ENCODE results near the gene DNAI7.

Gene DNAI7

DNA sequence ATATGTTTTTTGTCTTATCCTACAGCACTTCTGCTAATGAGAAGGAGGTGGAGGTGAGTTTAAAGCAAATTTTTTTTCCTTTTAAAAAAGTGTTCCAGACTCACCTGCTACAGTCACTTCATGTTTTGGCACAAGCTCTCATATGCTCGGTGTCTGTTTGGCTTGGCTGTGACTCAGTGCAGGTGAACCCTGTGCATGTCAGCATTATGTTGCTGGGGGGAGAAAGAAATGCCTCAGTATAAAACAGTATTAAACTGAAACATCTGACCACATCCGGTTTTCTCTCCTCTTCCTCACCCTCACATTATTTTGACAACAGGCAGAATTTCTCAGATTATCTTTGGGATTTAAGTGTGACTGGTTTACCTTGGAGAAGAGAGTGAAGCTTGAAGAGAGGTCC, 105.2 kb downstream of the DNAI7 start:
- no peak overlapping the region for H3K4me3 ChIP-seq (ENCODE audit: low read length)
- TF ChIP-seq CTCF (IDR thresholded peaks at IDR 0.05; ENCODE audit: insufficient read depth, low read depth, low read length, missing control alignments), result no peak
- peak; percentile 74 for DNase-seq (ENCODE audit: low read depth)

- no peak for TF ChIP-seq CTCF (IDR thresholded peaks at IDR 0.05; ENCODE audit: insufficient read depth, low read depth, low read length, missing control alignments)
- no peak for DNase-seq (ENCODE audit: low read depth)
- no peak overlapping the region for H3K4me3 ChIP-seq (ENCODE audit: low read length)
Observed at GRCh38 chr12:25087596-25087995, 107.4 kb downstream of the DNAI7 start.

DNA sequence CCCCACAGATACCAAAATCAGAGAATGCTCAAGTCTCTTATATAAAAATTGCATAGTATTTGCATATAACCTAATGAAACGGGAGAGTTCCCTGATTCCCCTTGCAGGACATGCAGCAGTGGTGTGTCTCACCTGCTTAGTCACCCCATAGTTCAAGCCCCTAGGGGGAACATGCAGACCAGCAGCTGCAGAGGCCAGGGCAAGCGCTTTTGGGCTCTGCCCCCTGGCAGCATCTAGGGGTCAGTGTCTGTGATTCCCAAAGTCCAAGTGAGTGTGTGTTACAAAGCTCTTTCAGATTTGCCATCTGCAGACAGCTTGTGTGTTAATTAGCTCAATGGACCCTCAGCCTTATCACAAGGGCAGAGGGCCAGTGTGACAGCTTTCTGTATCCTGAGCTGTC, 110.1 kb downstream of the DNAI7 start:
- H3K4me3 ChIP-seq (ENCODE audit: low read length), result no peak overlapping the region
- no peak for TF ChIP-seq CTCF (IDR thresholded peaks at IDR 0.05; ENCODE audit: insufficient read depth, low read depth, low read length, missing control alignments)
- DNase-seq (ENCODE audit: low read depth), result no peak

DNA sequence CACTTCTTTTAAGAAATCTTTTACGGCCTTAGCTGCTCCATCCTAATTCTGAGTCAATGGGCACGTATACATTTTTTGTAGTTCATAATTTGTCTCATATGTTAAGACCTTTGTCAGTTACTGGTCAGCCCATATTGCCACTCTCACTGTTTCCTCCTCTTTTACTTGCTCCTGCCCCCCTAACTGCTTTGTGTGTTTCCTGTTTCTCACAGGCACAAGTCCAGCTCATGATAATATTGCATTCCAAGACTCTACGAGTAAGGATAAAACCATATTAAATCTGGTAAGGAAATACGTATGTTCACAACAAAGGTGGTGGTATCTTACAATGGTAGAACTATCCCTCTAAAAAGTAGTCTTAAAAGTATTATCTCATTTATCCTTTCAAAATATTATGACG, 111.7 kb downstream of the DNAI7 start:
- TF ChIP-seq CTCF (IDR thresholded peaks at IDR 0.05; ENCODE audit: insufficient read depth, low read depth, low read length, missing control alignments), result no peak

DNA sequence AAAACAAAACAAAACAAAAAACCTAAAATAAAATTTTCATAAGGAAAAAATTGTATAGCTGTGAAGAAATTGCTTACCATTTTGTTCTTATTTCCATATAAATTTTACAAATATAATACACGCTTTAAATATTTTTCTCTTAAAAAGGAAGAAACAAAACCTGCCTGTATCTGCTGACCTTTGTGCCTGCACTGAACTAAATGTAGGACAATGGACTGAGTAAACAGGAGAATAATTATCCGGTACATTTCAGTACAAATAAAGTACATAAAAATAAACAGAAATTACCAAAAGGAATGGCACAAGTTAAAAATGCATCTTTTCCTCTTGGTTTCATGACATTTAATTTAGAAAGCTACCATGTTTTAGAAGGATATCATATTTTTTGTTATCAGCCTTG, 112.3 kb downstream of the DNAI7 start:
- DNase-seq (ENCODE audit: low read depth), result no peak
- no peak overlapping the region for H3K4me3 ChIP-seq (ENCODE audit: low read length)
- TF ChIP-seq CTCF (IDR thresholded peaks at IDR 0.05; ENCODE audit: insufficient read depth, low read depth, low read length, missing control alignments), result no peak

More for the DNA sequence above, 111.7 kb downstream of the DNAI7 start:
- DNase-seq (ENCODE audit: low read depth), result no peak
- no peak overlapping the region for H3K4me3 ChIP-seq (ENCODE audit: low read length)

- no peak overlapping the region for H3K4me3 ChIP-seq (ENCODE audit: low read length)
- DNase-seq (ENCODE audit: low read depth), result no peak
- no peak for TF ChIP-seq CTCF (IDR thresholded peaks at IDR 0.05; ENCODE audit: insufficient read depth, low read depth, low read length, missing control alignments)
Observed at GRCh38 chr12:25079393-25079792, 115.6 kb downstream of the DNAI7 start.

DNA sequence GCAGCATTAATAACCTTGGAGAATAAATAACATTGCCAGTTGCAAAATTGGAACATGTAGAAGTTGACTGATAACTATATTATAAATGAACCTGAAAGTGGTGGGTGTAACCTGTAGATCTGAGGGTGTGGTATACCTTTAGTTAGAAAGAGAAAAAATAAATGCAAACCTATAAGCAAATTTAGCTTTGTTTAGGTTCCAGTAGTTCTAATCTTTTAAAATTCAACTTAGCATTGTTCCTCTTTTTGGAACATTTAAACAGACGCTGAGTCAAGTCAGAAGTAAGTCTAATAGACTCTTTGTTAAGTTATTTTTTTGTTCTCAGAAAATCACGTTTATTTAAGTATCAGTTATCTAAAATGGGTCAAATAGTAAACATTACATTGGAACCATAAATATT, 120.0 kb downstream of the DNAI7 start:
- no peak for DNase-seq (ENCODE audit: low read depth)
- H3K4me3 ChIP-seq (ENCODE audit: low read length), result no peak overlapping the region
- no peak for TF ChIP-seq CTCF (IDR thresholded peaks at IDR 0.05; ENCODE audit: insufficient read depth, low read depth, low read length, missing control alignments)
